GM18508 (cell line): ENCODE results near the gene SLC29A3.
"Not testable (repeated sequence)": the region's sequence is repeated elsewhere in the genome, so short reads cannot be mapped to it uniquely, and the experiment has no call there.

Source experiments
- ATAC-seq: cut with Tn5 transposase; IDR thresholded peaks from one replicate; pipeline ENCODE4 v1.9.1; 2021; ENCODE audit warnings: moderate number of reproducible peaks; ENCODE audit not compliant: insufficient read depth, unreplicated experiment

The SLC29A3 gene

GRCh38 chr10:71283410-71283809 is 35.6 kb upstream of the SLC29A3 start:
- no peak for ATAC-seq

DNA sequence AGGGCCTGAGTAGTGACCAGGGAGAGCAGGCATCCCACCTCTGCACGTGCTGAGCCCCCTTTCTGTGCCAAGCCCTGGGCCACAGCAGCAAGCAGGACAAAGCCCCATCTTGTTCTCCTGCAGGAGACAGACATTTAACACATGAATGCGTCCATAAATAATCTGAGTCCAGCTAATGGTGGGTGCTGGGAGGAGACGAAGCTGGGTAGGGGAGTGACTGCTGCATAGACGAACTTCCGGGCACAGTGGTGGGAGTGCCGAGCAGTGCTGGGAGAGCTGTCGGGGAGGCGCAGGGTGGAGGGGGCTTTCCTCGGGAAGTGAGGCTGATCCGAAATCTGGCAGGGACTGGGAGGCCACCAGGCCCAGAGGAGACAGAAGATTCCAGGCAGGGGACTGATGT is 35.2 kb upstream of the SLC29A3 start:
- ATAC-seq: no peak

GRCh38 chr10:71284544-71285179 is 34.4 kb upstream of the SLC29A3 start:
- no peak for ATAC-seq

GRCh38 chr10:71285180-71285545 is 33.9 kb upstream of the SLC29A3 start:
- ATAC-seq: no peak

GRCh38 chr10:71285986-71286385 is 33.1 kb upstream of the SLC29A3 start:
- no peak for ATAC-seq

DNA sequence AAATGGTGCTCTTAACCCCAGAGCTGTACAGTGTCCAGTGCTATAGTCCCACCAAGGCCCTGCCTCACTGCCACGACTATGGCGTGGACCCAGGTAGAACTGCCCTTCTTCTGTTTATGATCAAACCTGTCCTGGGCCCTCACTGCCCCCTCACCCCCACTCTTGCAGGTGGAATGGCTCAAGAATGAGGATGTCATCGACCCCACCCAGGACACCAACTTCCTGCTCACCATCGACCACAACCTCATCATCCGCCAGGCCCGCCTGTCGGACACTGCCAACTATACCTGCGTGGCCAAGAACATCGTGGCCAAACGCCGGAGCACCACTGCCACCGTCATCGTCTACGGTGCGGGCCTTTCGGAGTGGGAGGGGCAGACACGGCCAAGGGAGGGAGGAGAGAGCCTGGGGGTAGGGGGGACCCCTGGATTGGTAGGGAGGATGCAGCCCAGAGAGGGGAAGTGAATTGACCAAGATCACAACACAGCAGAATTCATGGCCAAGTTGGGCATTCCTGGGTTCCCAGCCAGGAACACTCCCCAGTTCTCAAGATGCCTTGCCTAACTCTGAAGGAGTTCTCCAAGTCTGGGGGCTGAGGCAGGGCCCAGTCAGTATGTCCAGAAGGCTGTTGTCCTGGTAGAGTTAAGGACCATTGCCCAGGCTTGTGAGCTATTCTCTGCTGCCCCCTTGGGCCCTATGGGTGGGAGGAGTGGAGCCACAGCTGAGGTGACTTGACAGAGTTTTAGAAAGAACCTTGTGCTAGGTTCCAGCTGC is 32.4 kb upstream of the SLC29A3 start:
- ATAC-seq: no peak

GRCh38 chr10:71287456-71287855 is 31.6 kb upstream of the SLC29A3 start:
- no peak for ATAC-seq

- no peak for ATAC-seq
Observed at GRCh38 chr10:71288461-71288860, 30.6 kb upstream of the SLC29A3 start.

- no peak for ATAC-seq
Observed at GRCh38 chr10:71289421-71290130, 29.5 kb upstream of the SLC29A3 start.

- no peak for ATAC-seq
Observed at GRCh38 chr10:71290331-71290730, 28.7 kb upstream of the SLC29A3 start.

- no peak for ATAC-seq
Observed at GRCh38 chr10:71290806-71291527, 28.1 kb upstream of the SLC29A3 start.

GRCh38 chr10:71291528-71291900 is 27.5 kb upstream of the SLC29A3 start:
- no peak for ATAC-seq

DNA sequence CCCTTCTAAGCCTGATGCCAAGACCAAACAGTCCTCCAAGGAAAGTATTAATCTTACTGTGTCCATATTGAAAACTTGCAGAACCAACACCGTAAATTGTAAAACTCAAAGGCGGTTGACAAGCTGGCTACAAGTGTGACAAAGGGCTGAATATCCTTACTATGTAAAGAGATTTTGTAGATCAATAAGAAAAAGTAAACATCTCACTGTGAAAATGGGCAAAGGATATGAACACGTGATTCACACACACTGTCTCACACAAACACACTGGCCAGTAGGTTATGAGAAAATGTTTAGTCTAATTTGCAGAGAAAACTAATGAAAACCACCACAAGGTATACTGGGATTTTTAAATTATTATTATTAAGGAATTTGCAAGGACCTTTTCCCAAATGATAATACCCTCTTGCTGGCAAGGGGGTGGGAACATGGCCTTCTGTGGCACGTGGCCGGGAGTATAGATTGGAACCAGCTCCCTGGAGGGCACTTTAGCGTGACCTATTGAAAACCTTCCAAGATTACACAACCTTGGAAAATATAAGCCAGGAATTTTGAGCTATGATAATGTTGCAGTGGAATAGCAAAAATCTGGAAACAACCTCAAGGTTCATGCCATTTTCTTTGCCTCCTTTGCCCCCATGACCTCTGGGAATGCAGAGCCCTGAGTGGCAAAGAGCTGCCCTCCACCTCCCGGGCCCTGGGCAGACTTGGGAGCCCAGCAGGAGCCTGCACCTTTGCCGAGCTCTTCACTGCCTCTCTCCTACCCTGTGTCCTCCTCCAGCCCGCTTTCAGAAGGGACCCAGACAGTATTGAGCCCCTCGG is 26.2 kb upstream of the SLC29A3 start:
- ATAC-seq: no peak

DNA sequence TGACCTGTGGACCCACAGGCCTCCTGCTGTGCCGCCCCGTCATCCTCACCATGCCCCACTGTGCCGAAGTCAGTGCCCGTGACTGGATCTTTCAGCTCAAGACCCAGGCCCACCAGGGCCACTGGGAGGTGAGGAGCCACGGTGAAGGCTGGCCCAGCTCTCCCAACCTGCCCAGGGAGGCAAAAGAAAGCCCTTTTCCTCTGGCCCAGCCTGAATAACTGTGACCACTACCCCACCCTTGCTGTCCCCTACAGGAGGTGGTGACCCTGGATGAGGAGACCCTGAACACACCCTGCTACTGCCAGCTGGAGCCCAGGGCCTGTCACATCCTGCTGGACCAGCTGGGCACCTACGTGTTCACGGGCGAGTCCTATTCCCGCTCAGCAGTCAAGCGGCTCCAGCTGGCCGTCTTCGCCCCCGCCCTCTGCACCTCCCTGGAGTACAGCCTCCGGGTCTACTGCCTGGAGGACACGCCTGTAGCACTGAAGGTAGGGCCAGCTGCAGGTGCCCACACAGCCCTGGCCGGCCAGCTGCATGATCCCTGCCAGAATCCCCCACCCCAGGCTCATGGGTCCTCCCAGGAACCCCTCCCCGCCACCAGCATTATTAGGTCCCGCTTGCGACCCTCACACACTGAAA is 25.5 kb upstream of the SLC29A3 start:
- ATAC-seq: no peak

GRCh38 chr10:71294091-71294561 is 24.9 kb upstream of the SLC29A3 start:
- ATAC-seq: no peak

- no peak for ATAC-seq
Observed at GRCh38 chr10:71294856-71295255, 24.2 kb upstream of the SLC29A3 start.

DNA sequence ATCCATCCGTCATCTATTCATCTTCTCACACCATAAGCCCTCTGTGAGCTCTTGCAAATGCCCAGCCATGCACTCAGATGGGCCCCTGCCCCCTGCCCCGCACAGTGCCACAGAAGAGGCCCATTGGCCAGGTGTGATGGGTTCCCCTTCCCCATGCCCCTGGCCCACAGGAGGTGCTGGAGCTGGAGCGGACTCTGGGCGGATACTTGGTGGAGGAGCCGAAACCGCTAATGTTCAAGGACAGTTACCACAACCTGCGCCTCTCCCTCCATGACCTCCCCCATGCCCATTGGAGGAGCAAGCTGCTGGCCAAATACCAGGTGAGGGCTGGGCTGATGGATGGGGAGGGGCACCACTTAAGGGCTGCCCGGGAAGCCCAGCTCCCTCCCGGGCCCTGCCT is 23.4 kb upstream of the SLC29A3 start:
- ATAC-seq: no peak

DNA sequence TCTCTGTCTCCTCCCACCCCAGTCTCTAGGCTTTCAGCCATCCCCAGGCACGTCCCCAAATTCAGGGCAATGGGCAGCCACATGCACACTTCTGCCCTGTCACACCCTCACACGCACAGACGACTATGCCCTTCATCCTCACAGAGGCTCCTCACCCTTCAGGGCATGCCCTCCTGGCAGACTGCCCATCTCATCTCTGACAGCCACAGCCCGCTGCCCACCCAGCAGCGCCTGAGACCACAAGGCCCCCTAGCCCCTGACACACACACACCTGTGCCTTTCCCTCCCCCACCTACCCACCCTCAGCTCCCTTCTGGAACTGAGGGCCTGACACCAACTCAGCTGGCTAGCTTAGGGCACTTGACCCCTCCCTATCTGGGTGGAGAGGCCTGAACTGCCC is 23.0 kb upstream of the SLC29A3 start:
- no peak for ATAC-seq

GRCh38 chr10:71296811-71297210 is 22.2 kb upstream of the SLC29A3 start:
- not testable (repeated sequence) for ATAC-seq
